ENCODE results near the gene TGFBR3.

GRCh38 chr1:91768786-91769725, 116.9 kb downstream of the TGFBR3 start:
- TF ChIP-seq, protein P1, sequence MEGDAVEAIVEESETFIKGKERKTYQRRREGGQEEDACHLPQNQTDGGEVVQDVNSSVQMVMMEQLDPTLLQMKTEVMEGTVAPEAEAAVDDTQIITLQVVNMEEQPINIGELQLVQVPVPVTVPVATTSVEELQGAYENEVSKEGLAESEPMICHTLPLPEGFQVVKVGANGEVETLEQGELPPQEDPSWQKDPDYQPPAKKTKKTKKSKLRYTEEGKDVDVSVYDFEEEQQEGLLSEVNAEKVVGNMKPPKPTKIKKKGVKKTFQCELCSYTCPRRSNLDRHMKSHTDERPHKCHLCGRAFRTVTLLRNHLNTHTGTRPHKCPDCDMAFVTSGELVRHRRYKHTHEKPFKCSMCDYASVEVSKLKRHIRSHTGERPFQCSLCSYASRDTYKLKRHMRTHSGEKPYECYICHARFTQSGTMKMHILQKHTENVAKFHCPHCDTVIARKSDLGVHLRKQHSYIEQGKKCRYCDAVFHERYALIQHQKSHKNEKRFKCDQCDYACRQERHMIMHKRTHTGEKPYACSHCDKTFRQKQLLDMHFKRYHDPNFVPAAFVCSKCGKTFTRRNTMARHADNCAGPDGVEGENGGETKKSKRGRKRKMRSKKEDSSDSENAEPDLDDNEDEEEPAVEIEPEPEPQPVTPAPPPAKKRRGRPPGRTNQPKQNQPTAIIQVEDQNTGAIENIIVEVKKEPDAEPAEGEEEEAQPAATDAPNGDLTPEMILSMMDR (IDR thresholded peaks at IDR 0.05), result no peak
- no peak for TF ChIP-seq POLR2A (IDR thresholded peaks at IDR 0.05)
